K562 (cell line): Measurements from ENCODE around the gene ST3GAL3. TPM values are rescaled to one million over a fixed set of nuclear protein-coding genes. Genes with fewer than 3 reads are reported as not detected.

Experiments used
- ATAC-seq: fragments of 200-7000 bp; cut with Tn5 transposase; 3 replicates; pipeline ENCODE4 v1.9.1; 2020; ENCODE audit warnings: moderate library complexity
- BruUV-seq: library from RNA; stranded (reverse); fragments of 400-500 nt; replicated peaks from 2 replicates; lab custom pipeline; 2021; lab: Mats Ljungman, UMichigan
- CTCF ChIA-PET: fragments of 300-600 bp; formaldehyde crosslinking; extraction: SDS; loops from one replicate; lab custom pipeline; 2021; ENCODE audit warnings: low intra/inter-chr PET ratio; lab: Yijun Ruan, JAX
- POLR2A ChIA-PET: fragments of 300-600, 350-650 bp; sonication (Branson Sonifier 250); formaldehyde crosslinking; extraction: SDS; loops from one replicate; lab custom pipeline; 2021; ENCODE audit warnings: antibody characterized with exemption, inconsistent platforms; lab: Yijun Ruan, JAX
- DNase-seq, 4 experiments: peaks; one replicate each; pipeline versions ENCODE4 v3.0.0 to v3.0.0-alpha.2; 2011 to 2018; ENCODE audit warnings: low spot score in 3 of 4, mixed read lengths in 3 of 4; ENCODE audit errors: extremely low read depth in 1 of 4
- FAIRE-seq: peaks from 2 replicates; lab custom pipeline; 2011; peaks lifted over from hg19 to GRCh38; lab: Jason Lieb, UNC
- H2AFZ ChIP-seq: 2 replicates; pipeline ENCODE4 v1.6.0; 2011; ENCODE audit warnings: low read depth, low read length, control low read depth, inconsistent platforms
- H3K27ac ChIP-seq: fragments of 200-600 bp; 3 replicates; pipeline ENCODE4 v1.8.0; 2011; ENCODE audit warnings: low read depth, mild to moderate bottlenecking, control low read depth, inconsistent platforms, low read length, moderate library complexity, mixed read lengths; ENCODE audit errors: extremely low read depth
- H3K27me3 ChIP-seq, 2 experiments: fragments of 300-600 bp in 1 of 2; 2 replicates in 1 of 2; 3 replicates in 1 of 2; pipeline versions ENCODE4 v1.6.0 to v1.8.0; 2011; ENCODE audit warnings: inconsistent platforms in 2 of 2, low read length in 2 of 2, mild to moderate bottlenecking in 1 of 2, mixed read lengths in 1 of 2, moderate library complexity in 1 of 2; ENCODE audit not compliant: control insufficient read depth in 2 of 2, insufficient read depth in 2 of 2
- H3K36me3 ChIP-seq: fragments of 300-600 bp; 3 replicates; pipeline ENCODE4 v1.8.0; 2011; ENCODE audit warnings: mild to moderate bottlenecking, low read length, inconsistent platforms; ENCODE audit not compliant: control insufficient read depth, insufficient read depth
- H3K4me1 ChIP-seq, 2 experiments: fragments of 200-600 bp in 1 of 2; replicated peaks in 1 of 2; 2 replicates in 1 of 2; 3 replicates in 1 of 2; pipeline versions ENCODE4 v1.5.1 to v1.8.0; 2011; ENCODE audit warnings: inconsistent platforms in 2 of 2, low read length in 2 of 2, mild to moderate bottlenecking in 1 of 2, mixed read lengths in 1 of 2, moderate library complexity in 1 of 2; ENCODE audit not compliant: control insufficient read depth in 2 of 2, insufficient read depth in 2 of 2
- H3K4me2 ChIP-seq: 2 replicates; pipeline ENCODE4 v1.6.1; 2011; ENCODE audit warnings: low read length, control low read depth, inconsistent platforms, mixed read lengths; ENCODE audit not compliant: insufficient read depth
- H3K4me3 ChIP-seq: fragments of 200-600 bp; sonication (generic), shearing (Covaris generic); 2 replicates; pipeline ENCODE4 v1.5.1; 2016; ENCODE audit warnings: control low read depth, inconsistent platforms
- H3K79me2 ChIP-seq: fragments of 200-600 bp; 3 replicates; pipeline ENCODE4 v1.8.0; 2011; ENCODE audit warnings: low read length, inconsistent platforms; ENCODE audit not compliant: control insufficient read depth, insufficient read depth
- H3K9ac ChIP-seq, 2 experiments: 2 replicates each; pipeline versions ENCODE4 v1.6.0 to v1.6.1; 2011; ENCODE audit warnings: low read depth in 2 of 2, low read length in 2 of 2, control low read depth in 1 of 2, inconsistent platforms in 1 of 2, mild to moderate bottlenecking in 1 of 2, mixed read lengths in 1 of 2; ENCODE audit not compliant: insufficient read depth in 1 of 2
- H3K9me1 ChIP-seq: one replicate; pipeline ENCODE4 v1.6.0; 2011; ENCODE audit warnings: inconsistent platforms, mild to moderate bottlenecking, low read length, moderate library complexity; ENCODE audit not compliant: control insufficient read depth, insufficient read depth
- H3K9me3 ChIP-seq: replicated peaks from 2 replicates; pipeline ENCODE4 v1.5.1; 2011; ENCODE audit warnings: low read depth, low read length, inconsistent platforms; ENCODE audit not compliant: control insufficient read depth, insufficient read depth
- H4K20me1 ChIP-seq: replicated peaks from 2 replicates; pipeline ENCODE4 v1.6.1; 2011; ENCODE audit warnings: low read length, inconsistent platforms, mixed read lengths; ENCODE audit not compliant: control insufficient read depth, insufficient read depth
- CBX5 ChIP-seq: IDR thresholded peaks from 2 replicates; pipeline ENCODE4 v1.6.1; 2014; ENCODE audit warnings: low read depth, borderline replicate concordance
- CTCF ChIP-seq, 3 experiments: IDR thresholded peaks in 2 of 3; conservative IDR thresholded peaks in 1 of 3; 2 replicates each; pipeline ENCODE4 v1.5.1; 2011 to 2012; ENCODE audit warnings: low read length in 3 of 3, mild to moderate bottlenecking in 3 of 3, control low read depth in 2 of 3, improper control_type of control experiment in 1 of 3, inconsistent platforms in 1 of 3, low read depth in 1 of 3, mixed read lengths in 1 of 3, moderate library complexity in 1 of 3; ENCODE audit not compliant: insufficient read depth in 2 of 3
- NFRKB ChIP-seq: fragments of 450-650 bp; IDR thresholded peaks from 2 replicates; pipeline ENCODE4 v1.6.1; 2016; ENCODE audit warnings: low read depth
- RAD21 ChIP-seq, 2 experiments: fragments of 250-450 bp in 1 of 2; fragments of 450-650 bp in 1 of 2; sonication (Bioruptor Pico) in 1 of 2; formaldehyde crosslinking in 1 of 2; IDR thresholded peaks in 1 of 2; conservative IDR thresholded peaks in 1 of 2; 2 replicates each; pipeline versions ENCODE4 v1.4.0 to v1.8.0; 2020 to 2022; ENCODE audit warnings: mild to moderate bottlenecking in 2 of 2, moderate library complexity in 1 of 2
- ZNF431 ChIP-seq: sonication (generic); formaldehyde crosslinking; IDR thresholded peaks from 2 replicates; pipeline ENCODE4 v1.8.0; 2022; ENCODE audit warnings: mild to moderate bottlenecking, missing genetic modification reagents
- ZNF79 ChIP-seq: fragments of 250-450 bp; sonication (Bioruptor Pico); IDR thresholded peaks from 2 replicates; pipeline ENCODE4 v1.4.0; 2020; ENCODE audit warnings: low read depth, mild to moderate bottlenecking, moderate library complexity
- WGBS: fragments of 100-300 bp; shearing (Covaris generic); methylation state at CpG from one replicate; pipeline ENCODE4 v1.1.6; 2016; ENCODE audit warnings: low coverage, mixed read lengths; ENCODE audit not compliant: insufficient coverage; ENCODE audit errors: missing lambda C conversion rate; 5-methylcytosine and 5-hydroxymethylcytosine counted together
- in situ Hi-C: fragments of 300-500 bp; cut with MboI; formaldehyde crosslinking; loops from 4 replicates; pipeline ENCODE4 v1.15.0; 2018; ENCODE audit warnings: inconsistent platforms, mixed read lengths
- intact Hi-C: fragments of 100-400 bp; cut with micrococcal nuclease; formaldehyde crosslinking; loops from 2 replicates; pipeline ENCODE4 v1.14.2; 2022
- polyA plus RNA-seq, 8 experiments: library from polyadenylated mRNA; depleted of rRNA in 4 of 8; stranded (reverse) in 5 of 8; unstranded in 3 of 8; fragments of >200 nt; fragmentation: Nextera tagmentation in 2 of 8; fragmentation: Illumina TruSeq in 1 of 8; extraction: Ambion mirVana in 2 of 8; extraction: Trizol in 1 of 8; gene quantifications; 2 replicates each; pipeline versions ENCODE4 v1.2.1 to v1.2.3, GENCODE V29; 2011 to 2014; ENCODE audit warnings: inconsistent platforms in 1 of 8, missing spikeins in 1 of 8
- total RNA-seq, 7 experiments: library from RNA; depleted of rRNA in 6 of 7; stranded (reverse); fragments of >200 nt in 6 of 7; fragmentation: Illumina TruSeq in 2 of 7; extraction: Trizol in 2 of 7; gene quantifications; 2 replicates each; pipeline versions ENCODE4 v1.2.1 to v1.2.3, GENCODE V29; 2011 to 2021; ENCODE audit warnings: low replicate concordance in 1 of 7

ST3GAL3 gene
- total and polyA plus RNA-seq, 9 of the 15 experiments (the other 6 are each of a cell fraction or from before 2014, with no cell fraction given): 1.2 to 18.9 (median 11.0) TPM

GRCh38 chr1:43908858-43909257 is 201.5 kb downstream of the ST3GAL3 start:
- ChIA-PET CTCF (no interaction called here), POLR2A (interaction anchor here (1.5 kb wide), 1 partner anchor 11 kb away, joined by 3 read pairs; no protein-coding TSS in a partner anchor)
- no peak overlapping the region for H3K4me2 ChIP-seq
- intact Hi-C loops: no loop called here
- H3K4me1 ChIP-seq: peaks cover 0 to 9% of the 10 kb centered on the region in 2 experiments; a peak in 1 of 5 replicates
- H4K20me1 ChIP-seq: no peaks in the 10 kb centered on the region
- WGBS: 49% methylated on average over 5 of the region's 5 CpGs
- no peak for FAIRE-seq
- H3K9me1 ChIP-seq: no peaks in the 10 kb centered on the region
- H3K27ac ChIP-seq: no peak overlapping the region
- no peak; the same call in 2 of the 3 replicates for ATAC-seq
- DNase-seq: no peak
- no peak for TF ChIP-seq ZNF79 (CRISPR knock-in tag)
- peak in 1 of 3 experiments; percentile 17; a peak in 1 of 6 replicates for TF ChIP-seq CTCF (IDR thresholded peaks at IDR 0.05 in 2 of 3, conservative IDR thresholded peaks at IDR 0.05 in 1 of 3; ENCODE audit: insufficient read depth in 2 of 3, low read depth in 1 of 3, low read length in 3 of 3)
- H3K79me2 ChIP-seq: no peaks in the 10 kb centered on the region
- no peak overlapping the region for H3K9ac ChIP-seq
- in situ Hi-C loops: no loop called here
- BruUV-seq: no TSS peak
- no peak overlapping the region for H3K4me3 ChIP-seq
- H3K27me3 ChIP-seq: no peaks in the 10 kb centered on the region
- H2AFZ ChIP-seq: no peak overlapping the region
- H3K36me3 ChIP-seq: no peaks in the 10 kb centered on the region
- no peaks in the 10 kb centered on the region for H3K9me3 ChIP-seq

- Histone ChIP-seq H3K4me3 (no peak overlapping the region), H2AFZ (no peak overlapping the region), H3K9me1 (no peaks in the 10 kb centered on the region), H3K4me1 (peaks cover 0 to 5% of the 10 kb centered on the region in 2 experiments; a peak in 1 of 5 replicates), H4K20me1 (no peaks in the 10 kb centered on the region), H3K27ac (no peak overlapping the region), H3K9me3 (no peaks in the 10 kb centered on the region), H3K4me2 (no peak overlapping the region), H3K27me3 (no peaks in the 10 kb centered on the region), H3K9ac (no peak overlapping the region), H3K36me3 (no peaks in the 10 kb centered on the region), H3K79me2 (no peaks in the 10 kb centered on the region)
- ChIA-PET CTCF (interaction anchor here (0.8 to 1.5 kb wide), 2 partner anchors 147 to 382 kb away, joined by 3 to 6 read pairs; no protein-coding TSS in a partner anchor), POLR2A (interaction anchor here (0.8 kb wide), 1 partner anchor 8 kb away, joined by 3 read pairs; no protein-coding TSS in a partner anchor)
- intact Hi-C loops: no loop called here
- BruUV-seq: no TSS peak
- DNase-seq: no peak
- no peak for FAIRE-seq
- in situ Hi-C loops: no loop called here
- no peak for TF ChIP-seq NFRKB
- TF ChIP-seq RAD21 (CRISPR knock-in tag; conservative IDR thresholded peaks at IDR 0.05 in 1 of 2, IDR thresholded peaks at IDR 0.05 in 1 of 2): peak; percentile 13 to 34; a peak in 2 of 4 replicates
- peak in 1 of 3 experiments; percentile 24; a peak in 1 of 6 replicates for TF ChIP-seq CTCF (IDR thresholded peaks at IDR 0.05 in 2 of 3, conservative IDR thresholded peaks at IDR 0.05 in 1 of 3; ENCODE audit: insufficient read depth in 2 of 3, low read depth in 1 of 3, low read length in 3 of 3)
- TF ChIP-seq CBX5: no peak
- TF ChIP-seq ZNF431 (CRISPR knock-in tag): no peak
- WGBS: 81% methylated on average over 1 of the region's 1 CpG
- no peak for ATAC-seq
Observed at GRCh38 chr1:43910343-43910742, 203.0 kb downstream of the ST3GAL3 start.
